Naive thymus-derived CD4-positive, alpha-beta T cell (primary cell): ENCODE measurements around the gene XK. TPM values are rescaled to one million over a fixed set of nuclear protein-coding genes. Genes with fewer than 3 reads are reported as not detected.

Experiments used
- ATAC-seq: fragments of 150-1000 bp; cut with Tn5 transposase; 2 replicates; pipeline ENCODE4 v1.10.0; 2021; ENCODE audit warnings: mild to moderate bottlenecking, moderate library complexity
- CTCF ChIA-PET: fragments of 350-600 bp; sonication (Branson Sonifier 250); formaldehyde crosslinking; loops from one replicate; lab custom pipeline; 2021; ENCODE audit warnings: antibody characterized with exemption; lab: Charles Lee
- POLR2A ChIA-PET: fragments of 350-600 bp; sonication (Branson Sonifier 250); formaldehyde crosslinking; loops from one replicate; lab custom pipeline; 2021; ENCODE audit warnings: antibody characterized with exemption, inconsistent platforms; lab: Charles Lee
- DNase-seq, 9 donors: peaks; one replicate each; pipeline versions ENCODE4 v3.0.0 to v3.0.0-alpha.2; 2020 to 2022; ENCODE audit warnings: mixed read lengths in 1 of 9
- H3K27ac ChIP-seq: one replicate; pipeline ENCODE4 v1.7.0; 2013; ENCODE audit warnings: mild to moderate bottlenecking, low read depth, low read length, moderate library complexity
- H3K27me3 ChIP-seq, 2 donors: one replicate each; pipeline ENCODE4 v1.7.0; 2013; ENCODE audit warnings: low read length in 2 of 2, mild to moderate bottlenecking in 2 of 2, moderate library complexity in 2 of 2; ENCODE audit not compliant: control insufficient read depth in 2 of 2, insufficient read depth in 2 of 2
- H3K36me3 ChIP-seq, 3 experiments: 1 replicate in 2 of 3; 2 replicates in 1 of 3; pipeline ENCODE4 v1.7.0; 2013; ENCODE audit warnings: low read length in 3 of 3, mild to moderate bottlenecking in 3 of 3, moderate library complexity in 1 of 3; ENCODE audit not compliant: insufficient read depth in 3 of 3, control insufficient read depth in 2 of 3
- H3K4me1 ChIP-seq, 2 donors: one replicate each; pipeline ENCODE4 v1.7.0; 2013; ENCODE audit warnings: low read length in 2 of 2, mild to moderate bottlenecking in 2 of 2, moderate library complexity in 1 of 2; ENCODE audit not compliant: control insufficient read depth in 2 of 2, insufficient read depth in 2 of 2
- H3K4me3 ChIP-seq: 2 replicates; pipeline ENCODE4 v1.7.0; 2013; ENCODE audit warnings: mild to moderate bottlenecking, low read length
- H3K9me3 ChIP-seq, 3 experiments: 1 replicate in 2 of 3; 2 replicates in 1 of 3; pipeline ENCODE4 v1.7.0; 2013; ENCODE audit warnings: low read length in 3 of 3; ENCODE audit not compliant: control insufficient read depth in 2 of 3
- H3K27ac Mint-ChIP-seq, 9 donors: one replicate each; pipeline ENCODE4 v1.8.0; 2020 to 2022; ENCODE audit warnings: mixed read lengths in 9 of 9, mild to moderate bottlenecking in 8 of 9, moderate library complexity in 5 of 9, inconsistent platforms in 2 of 9
- H3K27me3 Mint-ChIP-seq, 5 donors: one replicate each; pipeline ENCODE4 v1.8.0; 2021 to 2022; ENCODE audit warnings: mixed read lengths in 5 of 5, mild to moderate bottlenecking in 1 of 5
- H3K36me3 Mint-ChIP-seq, 5 donors: one replicate each; pipeline ENCODE4 v1.8.0; 2020 to 2022; ENCODE audit warnings: mixed read lengths in 5 of 5, mild to moderate bottlenecking in 3 of 5, inconsistent platforms in 1 of 5
- H3K4me1 Mint-ChIP-seq, 7 donors: one replicate each; pipeline ENCODE4 v1.8.0; 2020 to 2022; ENCODE audit warnings: mixed read lengths in 7 of 7, mild to moderate bottlenecking in 3 of 7, inconsistent platforms in 1 of 7
- H3K4me3 Mint-ChIP-seq, 10 donors: one replicate each; pipeline ENCODE4 v1.8.0; 2020 to 2022; ENCODE audit warnings: mild to moderate bottlenecking in 10 of 10, mixed read lengths in 10 of 10, moderate library complexity in 6 of 10, inconsistent platforms in 2 of 10
- H3K9me3 Mint-ChIP-seq, 11 donors: one replicate each; pipeline ENCODE4 v1.8.0; 2020 to 2022; ENCODE audit warnings: mixed read lengths in 11 of 11, mild to moderate bottlenecking in 4 of 11, inconsistent platforms in 1 of 11, moderate library complexity in 1 of 11
- intact Hi-C, 2 donors: fragments of 100-400 bp; cut with micrococcal nuclease; formaldehyde crosslinking; loops; one replicate each; pipeline ENCODE4 v1.15.1; 2023
- polyA plus RNA-seq, 2 donors: library from polyadenylated mRNA; unstranded; fragments of 300-500 nt; fragmentation: Illumina TruSeq; gene quantifications; one replicate each; pipeline ENCODE4 v1.2.3, GENCODE V29; 2021
- total RNA-seq, 6 experiments: library from RNA in 5 of 6; stranded (reverse) in 5 of 6; gene quantifications; 1 replicate in 5 of 6; 2 replicates in 1 of 6; pipeline ENCODE4 v1.2.3 and lab custom pipeline; 2021 to 2026

Gene XK, protein sequence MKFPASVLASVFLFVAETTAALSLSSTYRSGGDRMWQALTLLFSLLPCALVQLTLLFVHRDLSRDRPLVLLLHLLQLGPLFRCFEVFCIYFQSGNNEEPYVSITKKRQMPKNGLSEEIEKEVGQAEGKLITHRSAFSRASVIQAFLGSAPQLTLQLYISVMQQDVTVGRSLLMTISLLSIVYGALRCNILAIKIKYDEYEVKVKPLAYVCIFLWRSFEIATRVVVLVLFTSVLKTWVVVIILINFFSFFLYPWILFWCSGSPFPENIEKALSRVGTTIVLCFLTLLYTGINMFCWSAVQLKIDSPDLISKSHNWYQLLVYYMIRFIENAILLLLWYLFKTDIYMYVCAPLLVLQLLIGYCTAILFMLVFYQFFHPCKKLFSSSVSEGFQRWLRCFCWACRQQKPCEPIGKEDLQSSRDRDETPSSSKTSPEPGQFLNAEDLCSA
- total RNA-seq (under 1 TPM in 3 of 5 experiments, not detected in 2; 0.07 to 0.19 (median 0.17) TPM), polyA plus RNA-seq (not detected), total RNA-seq (lab: John Stamatoyannopoulos, UW) (not detected)

DNA sequence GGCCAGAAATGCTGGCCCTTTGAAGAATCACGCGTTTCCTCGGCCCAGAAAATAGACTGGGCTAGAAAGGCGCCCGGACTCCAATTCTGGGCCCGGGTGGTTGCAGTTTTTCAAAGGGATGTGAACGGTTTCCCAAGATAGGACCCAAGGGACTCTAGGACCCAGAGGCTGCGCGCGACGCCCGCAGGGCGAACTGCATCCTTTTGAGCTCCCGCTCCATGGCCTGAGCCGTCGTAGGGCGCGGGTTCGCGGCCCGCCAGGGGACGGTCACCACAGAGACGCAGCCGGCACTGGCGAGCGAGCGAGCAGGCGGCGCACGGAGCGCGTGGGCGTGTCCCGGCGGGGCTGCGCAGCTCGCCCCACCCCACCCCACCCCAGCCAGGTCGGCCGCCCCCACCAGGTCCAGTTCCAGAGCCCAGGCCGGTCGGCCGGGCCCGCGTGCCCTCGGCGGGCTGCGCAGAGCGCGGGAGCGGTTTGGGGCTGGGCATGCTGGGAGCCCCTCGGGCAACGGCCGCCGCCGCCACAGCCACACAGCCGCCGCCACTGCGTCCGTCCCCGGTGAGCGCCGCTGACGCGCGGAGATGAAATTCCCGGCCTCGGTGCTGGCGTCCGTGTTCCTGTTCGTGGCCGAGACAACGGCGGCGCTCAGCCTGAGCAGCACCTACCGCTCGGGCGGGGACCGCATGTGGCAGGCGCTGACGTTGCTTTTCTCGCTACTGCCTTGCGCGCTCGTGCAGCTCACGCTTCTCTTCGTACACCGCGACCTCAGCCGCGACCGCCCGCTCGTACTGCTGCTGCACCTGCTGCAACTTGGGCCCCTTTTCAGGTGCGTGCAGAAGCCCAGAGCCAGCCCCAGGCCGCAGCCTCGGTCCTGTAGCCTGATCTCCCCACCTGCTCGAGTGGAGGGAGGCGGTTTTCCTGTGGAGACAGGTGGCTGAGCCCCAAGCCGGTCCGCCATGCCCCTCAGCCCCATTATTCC, at the start of gene XK:
Gene XK (plus strand): TSS at position 411 of the 979 bp plus-strand sequence. CDS start 171 bp downstream, at position 582.
- ChIA-PET POLR2A (no interaction called here), CTCF (no interaction called here)
- H3K4me1 ChIP-seq: no peaks in the 10 kb centered on the region
- intact Hi-C loops: no loop called here
- peaks cover 0 to 1% (median 0%) of the 10 kb centered on the region in 11 donors for H3K9me3 Mint-ChIP-seq
- H3K36me3 ChIP-seq: no peaks in the 10 kb centered on the region
- H3K27me3 Mint-ChIP-seq: peaks cover 0 to 7% (median 0%) of the 10 kb centered on the region in 5 donors
- no peak within 1 kb of the TSS for H3K27ac ChIP-seq
- no peak within 1 kb of the TSS for H3K4me3 ChIP-seq
- no peaks in the 10 kb centered on the region for H3K36me3 Mint-ChIP-seq
- DNase-seq: peak in 7 of 9 donors; percentile 3 to 47 (median 8)
- no peaks in the 10 kb centered on the region for H3K9me3 ChIP-seq
- no peak within 1 kb of the TSS for H3K27ac Mint-ChIP-seq
- peak within 1 kb of the TSS; percentile 64 to 77 (median 72) for H3K4me3 Mint-ChIP-seq
- peaks cover 0 to 5% (median 0%) of the 10 kb centered on the region in 7 donors for H3K4me1 Mint-ChIP-seq
- no peaks in the 10 kb centered on the region for H3K27me3 ChIP-seq
- peak; percentile 82 for ATAC-seq

- Mint-ChIP-seq H3K9me3 (peaks cover 0 to 5% (median 0%) of the 10 kb centered on the region in 11 donors), H3K36me3 (peaks cover 0 to 3% (median 0%) of the 10 kb centered on the region in 5 donors), H3K4me1 (no peaks in the 10 kb centered on the region), H3K27me3 (peaks cover 0 to 5% (median 0%) of the 10 kb centered on the region in 5 donors), H3K4me3 (no peak overlapping the region), H3K27ac (no peak overlapping the region)
- DNase-seq (no peak), ATAC-seq (no peak)
- no peaks in the 10 kb centered on the region for H3K36me3 ChIP-seq
- CTCF ChIA-PET: no interaction called here
- POLR2A ChIA-PET: no interaction called here
- no peaks in the 10 kb centered on the region for H3K27me3 ChIP-seq
- H3K4me1 ChIP-seq: no peaks in the 10 kb centered on the region
- intact Hi-C loops: no loop called here
- H3K4me3 ChIP-seq: no peak overlapping the region
- no peaks in the 10 kb centered on the region for H3K9me3 ChIP-seq
- no peak overlapping the region for H3K27ac ChIP-seq
These were observed 47.5 kb upstream of the XK start for GRCh38 chrX:37638047-37638446.

DNA sequence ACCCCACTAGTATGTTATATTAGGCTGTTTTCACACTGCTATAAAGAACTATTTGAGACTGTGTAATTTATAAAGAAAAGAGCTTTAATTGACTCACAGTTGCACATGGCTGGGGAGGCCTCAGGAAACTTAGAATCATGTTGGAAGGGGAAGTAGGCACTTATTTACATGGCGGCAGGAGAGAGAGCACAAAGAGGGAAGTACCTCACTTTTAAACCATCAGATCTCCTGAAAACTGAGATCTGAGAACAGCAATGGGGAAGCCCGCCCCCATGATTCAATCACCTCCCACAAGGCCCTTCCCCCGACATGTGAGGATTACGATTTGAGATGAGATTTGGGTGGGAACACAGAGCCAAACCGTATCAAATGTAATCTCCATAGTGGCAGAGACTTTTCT, 45.4 kb upstream of the XK start:
- Histone ChIP-seq H3K4me1 (no peaks in the 10 kb centered on the region), H3K36me3 (no peaks in the 10 kb centered on the region), H3K4me3 (no peak overlapping the region), H3K9me3 (no peaks in the 10 kb centered on the region), H3K27ac (no peak overlapping the region), H3K27me3 (no peaks in the 10 kb centered on the region)
- ATAC-seq (no peak), DNase-seq (no peak)
- Mint-ChIP-seq H3K27me3 (peaks cover 0 to 5% (median 0%) of the 10 kb centered on the region in 5 donors), H3K4me1 (no peaks in the 10 kb centered on the region), H3K27ac (no peak overlapping the region), H3K9me3 (peaks cover 0 to 2% (median 0%) of the 10 kb centered on the region in 11 donors), H3K36me3 (peaks cover 0 to 3% (median 0%) of the 10 kb centered on the region in 5 donors), H3K4me3 (no peak overlapping the region)
- ChIA-PET POLR2A (no interaction called here), CTCF (no interaction called here)
- intact Hi-C loops: no loop called here

DNA sequence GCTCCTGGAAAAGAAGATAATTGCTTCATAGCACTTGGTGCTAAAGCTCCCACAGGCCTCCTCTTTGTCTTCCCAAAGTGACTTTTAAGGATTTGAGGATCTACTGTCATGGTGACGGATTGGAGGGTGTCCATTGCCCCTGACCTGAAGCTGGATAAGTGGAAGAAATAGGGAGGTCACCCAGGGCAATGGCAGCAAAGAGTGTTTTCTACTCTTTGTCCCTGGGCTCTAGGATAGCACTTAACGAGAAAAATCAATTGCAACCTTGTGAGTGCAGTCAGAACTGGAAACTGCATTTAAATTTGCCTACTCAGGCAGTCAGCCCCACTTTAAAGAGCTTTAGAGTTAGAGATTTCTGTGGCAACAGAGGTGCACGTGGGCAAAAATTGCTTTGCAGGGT, 43.7 kb upstream of the XK start:
- CTCF ChIA-PET: no interaction called here
- DNase-seq: no peak
- Histone ChIP-seq H3K9me3 (no peaks in the 10 kb centered on the region), H3K36me3 (no peaks in the 10 kb centered on the region), H3K4me1 (no peaks in the 10 kb centered on the region), H3K4me3 (no peak overlapping the region), H3K27ac (no peak overlapping the region), H3K27me3 (no peaks in the 10 kb centered on the region)
- ATAC-seq: no peak
- Mint-ChIP-seq H3K36me3 (peaks cover 0 to 3% (median 0%) of the 10 kb centered on the region in 5 donors), H3K9me3 (peaks cover 0 to 1% (median 0%) of the 10 kb centered on the region in 11 donors), H3K27ac (no peak overlapping the region), H3K4me3 (no peak overlapping the region), H3K27me3 (peaks cover 0 to 5% (median 0%) of the 10 kb centered on the region in 5 donors), H3K4me1 (no peaks in the 10 kb centered on the region)
- intact Hi-C loops: no loop called here
- POLR2A ChIA-PET: no interaction called here

DNA sequence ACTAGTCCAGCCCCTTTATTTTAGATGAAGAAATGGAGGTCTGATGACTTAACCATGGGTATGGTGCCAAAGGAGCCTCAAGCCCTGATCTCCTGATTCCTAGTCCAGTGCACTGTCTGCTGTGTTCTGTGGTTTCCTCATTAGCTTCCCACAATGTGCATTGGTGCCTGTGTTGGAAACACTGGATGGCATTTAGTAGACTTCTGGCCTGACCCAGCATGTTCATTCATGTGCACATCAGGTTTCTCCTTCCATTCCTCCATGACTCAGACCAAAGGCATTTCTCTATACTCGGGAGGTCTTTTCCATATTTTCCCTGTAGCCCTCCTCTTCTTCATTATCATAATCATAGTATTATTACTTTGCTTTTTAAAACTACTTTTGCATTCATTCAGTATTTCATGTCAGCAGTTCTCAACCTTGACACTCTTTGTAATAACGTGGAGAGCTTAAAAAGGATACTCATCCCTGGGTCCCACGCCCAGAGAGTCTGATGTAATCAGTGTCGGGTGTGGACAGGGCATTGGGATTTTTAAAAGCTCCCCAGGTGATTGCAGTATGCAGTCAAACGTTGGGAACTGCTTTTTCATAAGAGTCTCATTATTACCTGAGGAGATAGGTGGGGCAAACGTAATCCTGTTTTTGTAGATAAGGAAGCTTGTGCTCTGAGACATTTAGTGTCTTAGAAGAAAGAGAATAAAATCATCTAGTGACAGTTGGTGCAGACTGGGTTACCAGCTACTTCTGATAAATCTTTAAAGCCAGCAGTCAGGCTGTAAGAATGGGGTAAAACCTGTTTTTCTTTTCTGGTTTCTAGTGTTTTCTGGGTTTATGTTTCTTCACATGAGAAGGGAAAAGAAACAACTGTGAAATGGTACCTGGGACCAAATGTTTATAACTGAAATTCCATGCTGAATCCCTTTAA, 40.9 kb upstream of the XK start:
- ChIA-PET CTCF (no interaction called here), POLR2A (no interaction called here)
- peaks cover 0 to 5% (median 0%) of the 10 kb centered on the region in 11 donors for H3K9me3 Mint-ChIP-seq
- no peaks in the 10 kb centered on the region for H3K4me1 Mint-ChIP-seq
- ATAC-seq (no peak), DNase-seq (no peak)
- peaks cover 0 to 2% (median 0%) of the 10 kb centered on the region in 5 donors for H3K27me3 Mint-ChIP-seq
- Histone ChIP-seq H3K27me3 (no peaks in the 10 kb centered on the region), H3K4me1 (no peaks in the 10 kb centered on the region), H3K36me3 (no peaks in the 10 kb centered on the region), H3K27ac (no peak overlapping the region), H3K9me3 (no peaks in the 10 kb centered on the region), H3K4me3 (no peak overlapping the region)
- intact Hi-C loops: no loop called here
- H3K36me3 Mint-ChIP-seq: no peaks in the 10 kb centered on the region
- H3K4me3 Mint-ChIP-seq: no peak overlapping the region
- H3K27ac Mint-ChIP-seq: no peak overlapping the region

DNA sequence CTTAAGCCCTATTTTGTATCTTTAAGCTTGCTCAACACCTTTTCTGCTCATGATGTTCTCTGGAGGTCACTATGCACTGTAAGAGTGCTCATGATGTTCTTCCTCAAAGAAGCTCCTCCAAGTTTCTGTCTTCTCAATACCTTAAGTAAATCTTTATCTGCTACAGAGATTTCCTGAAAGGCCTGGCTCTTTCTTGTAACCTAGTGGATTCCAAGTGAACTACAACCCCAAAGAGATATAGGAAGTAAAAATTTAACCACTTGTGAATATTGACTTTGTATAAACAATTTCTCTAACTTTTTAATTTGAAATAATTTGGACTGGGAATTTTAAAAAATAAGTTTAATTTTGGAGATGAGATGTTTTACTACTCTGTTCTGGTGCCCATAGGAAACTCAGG, 39.3 kb upstream of the XK start:
- no peaks in the 10 kb centered on the region for H3K36me3 ChIP-seq
- Mint-ChIP-seq H3K36me3 (no peaks in the 10 kb centered on the region), H3K27me3 (no peaks in the 10 kb centered on the region), H3K4me3 (no peak overlapping the region), H3K4me1 (no peaks in the 10 kb centered on the region), H3K27ac (no peak overlapping the region), H3K9me3 (peaks cover 0 to 5% (median 0%) of the 10 kb centered on the region in 11 donors)
- no peaks in the 10 kb centered on the region for H3K27me3 ChIP-seq
- POLR2A ChIA-PET: no interaction called here
- ATAC-seq (no peak), DNase-seq (no peak)
- no peak overlapping the region for H3K27ac ChIP-seq
- intact Hi-C loops: no loop called here
- CTCF ChIA-PET: no interaction called here
- no peaks in the 10 kb centered on the region for H3K4me1 ChIP-seq
- H3K9me3 ChIP-seq: no peaks in the 10 kb centered on the region
- no peak overlapping the region for H3K4me3 ChIP-seq
